Esophagus muscularis mucosa (tissue), 3 donors: ENCODE data around the gene RALY.

Experiments used
- POLR2A ChIP-seq: fragments of 450-650 bp; IDR thresholded peaks from one replicate; pipeline ENCODE4 v1.6.1; 2017; ENCODE audit warnings: antibody characterized with exemption, moderate library complexity, mild to moderate bottlenecking, low read depth
- TF ChIP-seq, protein P1 (sequence below), 3 experiments: fragments of 200-600 bp in 2 of 3; fragments of 450-650 bp in 1 of 3; sonication (generic) in 2 of 3; IDR thresholded peaks; one replicate each; pipeline ENCODE4 v1.5.1; 2017 to 2019; ENCODE audit warnings: antibody characterized with exemption in 3 of 3, mild to moderate bottlenecking in 2 of 3, moderate library complexity in 1 of 3

DNA sequence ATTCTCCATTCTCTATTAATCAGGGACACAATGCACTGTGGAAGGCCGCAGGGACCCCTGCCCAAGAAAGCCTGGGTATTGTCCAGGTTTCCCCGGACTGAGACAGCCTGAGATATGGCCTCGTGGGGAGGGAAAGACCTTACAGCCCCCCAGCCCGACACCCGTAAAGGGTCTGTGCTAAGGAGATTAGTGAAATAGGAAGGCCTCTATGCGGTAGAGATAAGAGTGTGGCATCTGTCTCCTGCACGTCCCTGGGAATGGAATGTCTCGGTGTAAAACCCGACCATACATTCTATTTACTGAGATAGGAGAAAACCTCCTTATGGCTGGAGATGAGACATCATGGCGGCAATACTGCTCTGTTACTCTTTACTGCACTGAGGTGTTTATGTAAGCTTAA, 134.1 kb downstream of the RALY start:
- TF ChIP-seq, protein P1, sequence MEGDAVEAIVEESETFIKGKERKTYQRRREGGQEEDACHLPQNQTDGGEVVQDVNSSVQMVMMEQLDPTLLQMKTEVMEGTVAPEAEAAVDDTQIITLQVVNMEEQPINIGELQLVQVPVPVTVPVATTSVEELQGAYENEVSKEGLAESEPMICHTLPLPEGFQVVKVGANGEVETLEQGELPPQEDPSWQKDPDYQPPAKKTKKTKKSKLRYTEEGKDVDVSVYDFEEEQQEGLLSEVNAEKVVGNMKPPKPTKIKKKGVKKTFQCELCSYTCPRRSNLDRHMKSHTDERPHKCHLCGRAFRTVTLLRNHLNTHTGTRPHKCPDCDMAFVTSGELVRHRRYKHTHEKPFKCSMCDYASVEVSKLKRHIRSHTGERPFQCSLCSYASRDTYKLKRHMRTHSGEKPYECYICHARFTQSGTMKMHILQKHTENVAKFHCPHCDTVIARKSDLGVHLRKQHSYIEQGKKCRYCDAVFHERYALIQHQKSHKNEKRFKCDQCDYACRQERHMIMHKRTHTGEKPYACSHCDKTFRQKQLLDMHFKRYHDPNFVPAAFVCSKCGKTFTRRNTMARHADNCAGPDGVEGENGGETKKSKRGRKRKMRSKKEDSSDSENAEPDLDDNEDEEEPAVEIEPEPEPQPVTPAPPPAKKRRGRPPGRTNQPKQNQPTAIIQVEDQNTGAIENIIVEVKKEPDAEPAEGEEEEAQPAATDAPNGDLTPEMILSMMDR (IDR thresholded peaks at IDR 0.05) = no peak
- no peak for TF ChIP-seq POLR2A
